ENCODE measurements around the gene SYTL5.

- no peak for TF ChIP-seq CTCF (IDR thresholded peaks at IDR 0.05)
- no peak for TF ChIP-seq ZFX (IDR thresholded peaks at IDR 0.05; ENCODE audit: borderline replicate concordance)
These were observed 81.2 kb downstream of the SYTL5 start for GRCh38 chrX:38087594-38087993.
